Measurements from ENCODE around the gene ZNF132.

DNA sequence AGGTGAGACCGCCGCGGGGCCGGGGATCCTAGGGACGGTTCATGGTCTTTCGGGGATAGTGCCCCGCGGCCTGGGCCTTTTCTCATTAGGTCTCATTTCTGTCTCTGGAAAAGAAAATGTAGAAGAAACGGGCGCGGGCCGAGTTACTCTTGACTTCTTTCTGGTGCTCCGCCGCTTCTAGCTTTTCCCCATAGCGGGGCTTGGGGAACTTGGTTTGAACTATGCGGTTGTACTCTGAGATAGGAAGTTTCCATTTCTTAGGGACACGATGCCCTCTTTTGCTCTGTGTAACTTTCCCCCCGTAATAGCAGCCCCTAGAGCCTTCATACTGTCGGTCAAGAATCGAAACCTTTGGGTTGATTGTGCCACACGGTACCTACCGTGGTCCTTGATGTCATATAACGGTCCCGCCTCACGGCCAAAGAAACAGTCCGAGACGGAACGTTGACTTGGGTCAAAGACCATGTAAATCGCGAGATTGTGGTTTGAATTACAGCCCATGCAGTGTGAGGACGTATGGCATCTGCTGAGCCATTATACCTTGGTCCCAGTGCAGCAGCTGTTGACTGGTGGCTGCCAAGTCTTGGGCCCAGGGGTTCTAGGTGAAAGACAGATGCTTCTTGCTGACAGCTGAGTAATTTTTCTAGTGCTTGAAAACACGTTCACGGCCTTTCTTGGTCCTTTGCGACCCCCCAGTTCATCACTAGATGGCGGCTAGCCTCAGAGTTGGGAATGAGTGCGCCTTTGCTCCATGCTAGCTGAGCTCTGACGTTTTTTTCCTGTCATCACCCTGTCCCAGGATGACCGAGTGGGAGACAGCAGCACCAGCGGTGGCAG lies 52.4 kb downstream of the ZNF132 start:
- TF ChIP-seq, protein P1, sequence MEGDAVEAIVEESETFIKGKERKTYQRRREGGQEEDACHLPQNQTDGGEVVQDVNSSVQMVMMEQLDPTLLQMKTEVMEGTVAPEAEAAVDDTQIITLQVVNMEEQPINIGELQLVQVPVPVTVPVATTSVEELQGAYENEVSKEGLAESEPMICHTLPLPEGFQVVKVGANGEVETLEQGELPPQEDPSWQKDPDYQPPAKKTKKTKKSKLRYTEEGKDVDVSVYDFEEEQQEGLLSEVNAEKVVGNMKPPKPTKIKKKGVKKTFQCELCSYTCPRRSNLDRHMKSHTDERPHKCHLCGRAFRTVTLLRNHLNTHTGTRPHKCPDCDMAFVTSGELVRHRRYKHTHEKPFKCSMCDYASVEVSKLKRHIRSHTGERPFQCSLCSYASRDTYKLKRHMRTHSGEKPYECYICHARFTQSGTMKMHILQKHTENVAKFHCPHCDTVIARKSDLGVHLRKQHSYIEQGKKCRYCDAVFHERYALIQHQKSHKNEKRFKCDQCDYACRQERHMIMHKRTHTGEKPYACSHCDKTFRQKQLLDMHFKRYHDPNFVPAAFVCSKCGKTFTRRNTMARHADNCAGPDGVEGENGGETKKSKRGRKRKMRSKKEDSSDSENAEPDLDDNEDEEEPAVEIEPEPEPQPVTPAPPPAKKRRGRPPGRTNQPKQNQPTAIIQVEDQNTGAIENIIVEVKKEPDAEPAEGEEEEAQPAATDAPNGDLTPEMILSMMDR (IDR thresholded peaks at IDR 0.05): no peak
- TF ChIP-seq POLR2A (IDR thresholded peaks at IDR 0.05): no peak
- no peak for TF ChIP-seq POLR2AphosphoS5 (IDR thresholded peaks at IDR 0.05)
- TF ChIP-seq EP300 (IDR thresholded peaks at IDR 0.05; ENCODE audit: low read depth): no peak
